ENCODE data around the gene RAP1GAP. TPM values are rescaled to one million over a fixed set of nuclear protein-coding genes. Genes with fewer than 3 reads are reported as not detected.

RAP1GAP gene
- total RNA-seq, 1 experiment from 2014 or later, result 30.2 TPM

GRCh38 chr1:21630571-21631343, 38.4 kb downstream of the RAP1GAP start:
- CTCF ChIA-PET, result no interaction called here

GRCh38 chr1:21629971-21630370, 39.2 kb downstream of the RAP1GAP start:
- POLR2A ChIA-PET (ENCODE audit: unreplicated experiment), result no interaction called here
- Histone ChIP-seq H4K20me1 (ENCODE audit: insufficient read depth) (no peaks in the 10 kb centered on the region), H3K27me3 (ENCODE audit: insufficient read depth, low read depth) (no peaks in the 10 kb centered on the region), H3K79me2 (ENCODE audit: low read depth) (no peaks in the 10 kb centered on the region), H3K9me3 (ENCODE audit: insufficient read depth, low read depth) (no peaks in the 10 kb centered on the region), H3K36me3 (ENCODE audit: low read depth) (no peaks in the 10 kb centered on the region), H3K27ac (peak overlapping the region; percentile 67), H3K4me1 (replicated peaks; ENCODE audit: insufficient read depth) (peaks cover 92% of the 10 kb centered on the region), H3K4me3 (no peak overlapping the region), H3K4me2 (peak overlapping the region; percentile 58), H3K9me2 (ENCODE audit: insufficient read depth) (no peaks in the 10 kb centered on the region), H3F3A (ENCODE audit: insufficient read depth, low read depth) (peaks cover 53% of the 10 kb centered on the region), H2AFZ (no peak overlapping the region)
- no TSS peak for BruUV-seq (replicated peaks)
- intact Hi-C loops (cut with micrococcal nuclease; ENCODE audit: unreplicated experiment), result loop anchor here (5.0 to 10.0 kb wide), 2 partner anchors 38 to 1865 kb away; no protein-coding TSS in a partner anchor
- TF ChIP-seq EZH2 (IDR thresholded peaks at IDR 0.05; ENCODE audit: low read depth), result no peak
- TF ChIP-seq CTCF (conservative IDR thresholded peaks at IDR 0.05), result no peak
- no peak for DNase-seq
- CTCF ChIA-PET, result no interaction called here

More at GRCh38 chr1:21630571-21631343, 38.4 kb downstream of the RAP1GAP start:
- Histone ChIP-seq H4K20me1 (ENCODE audit: insufficient read depth) (no peaks in the 10 kb centered on the region), H3K36me3 (ENCODE audit: low read depth) (no peaks in the 10 kb centered on the region), H3K9me2 (ENCODE audit: insufficient read depth) (no peaks in the 10 kb centered on the region), H3K4me1 (replicated peaks; ENCODE audit: insufficient read depth) (peaks cover 93% of the 10 kb centered on the region), H3K4me2 (no peak overlapping the region), H3K79me2 (ENCODE audit: low read depth) (no peaks in the 10 kb centered on the region), H3K4me3 (no peak overlapping the region), H3K9me3 (ENCODE audit: insufficient read depth, low read depth) (no peaks in the 10 kb centered on the region), H3K27me3 (ENCODE audit: insufficient read depth, low read depth) (no peaks in the 10 kb centered on the region), H3F3A (ENCODE audit: insufficient read depth, low read depth) (peaks cover 48% of the 10 kb centered on the region), H2AFZ (no peak overlapping the region), H3K27ac (0 out of 2 replicates have a peak overlapping the region, but pooled peaks have one; percentile 56)
- TF ChIP-seq CTCF (conservative IDR thresholded peaks at IDR 0.05) (no peak), EZH2 (IDR thresholded peaks at IDR 0.05; ENCODE audit: low read depth) (no peak)
- DNase-seq, result no peak
- POLR2A ChIA-PET (ENCODE audit: unreplicated experiment), result no interaction called here
- no TSS peak for BruUV-seq (replicated peaks)
- intact Hi-C loops (cut with micrococcal nuclease; ENCODE audit: unreplicated experiment), result loop anchor here (10.0 kb wide), 1 partner anchor 1866 kb away; no protein-coding TSS in a partner anchor

GRCh38 chr1:21628798-21629393, 40.3 kb downstream of the RAP1GAP start:
- peak overlapping the region; percentile 67 for H3K27ac ChIP-seq
- peaks cover 81% of the 10 kb centered on the region for H3K4me1 ChIP-seq (replicated peaks; ENCODE audit: insufficient read depth)
- H3K4me2 ChIP-seq, result peak overlapping the region; percentile 58
- no peaks in the 10 kb centered on the region for H3K9me2 ChIP-seq (ENCODE audit: insufficient read depth)
- peaks cover 49% of the 10 kb centered on the region for H3F3A ChIP-seq (ENCODE audit: insufficient read depth, low read depth)
- H3K9me3 ChIP-seq (ENCODE audit: insufficient read depth, low read depth), result no peaks in the 10 kb centered on the region
- no peaks in the 10 kb centered on the region for H3K79me2 ChIP-seq (ENCODE audit: low read depth)
- no peaks in the 10 kb centered on the region for H3K36me3 ChIP-seq (ENCODE audit: low read depth)
- H3K4me3 ChIP-seq, result no peak overlapping the region
- TF ChIP-seq CTCF (conservative IDR thresholded peaks at IDR 0.05) (no peak), EZH2 (IDR thresholded peaks at IDR 0.05; ENCODE audit: low read depth) (no peak)
- ChIA-PET CTCF (no interaction called here), POLR2A (ENCODE audit: unreplicated experiment) (no interaction called here)
- H2AFZ ChIP-seq, result no peak overlapping the region
- H4K20me1 ChIP-seq (ENCODE audit: insufficient read depth), result no peaks in the 10 kb centered on the region
- DNase-seq, result peak; percentile 50 to 51
- no peaks in the 10 kb centered on the region for H3K27me3 ChIP-seq (ENCODE audit: insufficient read depth, low read depth)
- intact Hi-C loops (cut with micrococcal nuclease; ENCODE audit: unreplicated experiment), result loop anchor here (5.0 kb wide), 1 partner anchor 37 kb away; no protein-coding TSS in a partner anchor
- BruUV-seq (replicated peaks), result no TSS peak

All from PC-9 (cell line).